Renal pelvis (tissue), 4 donors: ENCODE measurements around the gene TSEN15. TPM values are rescaled to one million over a fixed set of nuclear protein-coding genes. Genes with fewer than 3 reads are reported as not detected.
A peak's percentile ranks its signal among the peaks of the same experiment; 100 is the strongest.
"Not testable (repeated sequence)": the region's sequence is repeated elsewhere in the genome, so short reads cannot be mapped to it uniquely, and the experiment has no call there.

Source experiments
- DNase-seq: peaks from one replicate; pipeline ENCODE4 v3.0.0-alpha.2; 2013
- polyA plus RNA-seq, 3 donors: library from polyadenylated mRNA; unstranded; fragments of 120-200 nt; gene quantifications; one replicate each; pipeline ENCODE4 v1.2.1, GENCODE V29; 2013; ENCODE audit not compliant: insufficient read length in 3 of 3

The TSEN15 gene
- polyA plus RNA-seq, 3 donors, result 41.4 to 48.3 (median 46.0) TPM

GRCh38 chr1:184025242-184025675 lies 26.3 kb upstream of the TSEN15 start:
- peak; percentile 42 for DNase-seq

- DNase-seq, result no peak
Measured at GRCh38 chr1:184027826-184028695, 23.5 kb upstream of the TSEN15 start.

GRCh38 chr1:184028854-184029623 lies 22.5 kb upstream of the TSEN15 start:
- no peak for DNase-seq

GRCh38 chr1:184030433-184031091 lies 21.0 kb upstream of the TSEN15 start:
- no peak for DNase-seq

- DNase-seq, result no peak
Measured at GRCh38 chr1:184031092-184031408, 20.5 kb upstream of the TSEN15 start.

GRCh38 chr1:184031409-184032107 lies 20.0 kb upstream of the TSEN15 start:
- no peak for DNase-seq

- no peak for DNase-seq
Measured at GRCh38 chr1:184032306-184032929, 19.1 kb upstream of the TSEN15 start.

GRCh38 chr1:184032930-184033418 lies 18.6 kb upstream of the TSEN15 start:
- no peak for DNase-seq

- DNase-seq, result no peak
Measured at GRCh38 chr1:184033711-184034167, 17.8 kb upstream of the TSEN15 start.

GRCh38 chr1:184034761-184035379 lies 16.7 kb upstream of the TSEN15 start:
- DNase-seq, result no peak

- no peak for DNase-seq
Measured at GRCh38 chr1:184035719-184036516, 15.6 kb upstream of the TSEN15 start.

- DNase-seq, result peak; percentile 50
Measured at GRCh38 chr1:184036517-184036949, 15.0 kb upstream of the TSEN15 start.

GRCh38 chr1:184037849-184038591 lies 13.5 kb upstream of the TSEN15 start:
- DNase-seq, result no peak

- no peak for DNase-seq
Measured at GRCh38 chr1:184039126-184039525, 12.4 kb upstream of the TSEN15 start.

GRCh38 chr1:184041731-184042130 lies 9.8 kb upstream of the TSEN15 start:
- DNase-seq, result no peak

GRCh38 chr1:184043315-184043714 lies 8.2 kb upstream of the TSEN15 start:
- not testable (repeated sequence) for DNase-seq

- DNase-seq, result no peak
Measured at GRCh38 chr1:184044603-184045376, 6.7 kb upstream of the TSEN15 start.

GRCh38 chr1:184047541-184047940 lies 4.0 kb upstream of the TSEN15 start:
- not testable (repeated sequence) for DNase-seq
